Left renal cortex interstitium (tissue), 4 donors: ENCODE data around the gene TADA3. TPM values are rescaled to one million over a fixed set of nuclear protein-coding genes. Genes with fewer than 3 reads are reported as not detected.

Source experiments
- DNase-seq, 4 donors: peaks; one replicate each; pipeline ENCODE4 v3.0.0-alpha.2; 2013; ENCODE audit warnings: low read depth in 4 of 4, low spot score in 2 of 4, missing footprints in 1 of 4
- polyA plus RNA-seq, 4 donors: library from polyadenylated mRNA; unstranded; fragments of 120-200 nt; gene quantifications; one replicate each; pipeline ENCODE4 v1.2.1, GENCODE V29; 2013; ENCODE audit not compliant: insufficient read length in 4 of 4

Gene TADA3
- polyA plus RNA-seq, 4 donors: 58.7 to 85.3 (median 72.3) TPM

- DNase-seq: peak; percentile 97 to 99 (median 98)
Observed at GRCh38 chr3:9731206-9732079, 60.8 kb downstream of the TADA3 start, which contains the start of gene BRPF1. Gene BRPF1 (plus strand): TSS chr3:9731735. CDS start chr3:9734141, 2,406 bp downstream.

DNA sequence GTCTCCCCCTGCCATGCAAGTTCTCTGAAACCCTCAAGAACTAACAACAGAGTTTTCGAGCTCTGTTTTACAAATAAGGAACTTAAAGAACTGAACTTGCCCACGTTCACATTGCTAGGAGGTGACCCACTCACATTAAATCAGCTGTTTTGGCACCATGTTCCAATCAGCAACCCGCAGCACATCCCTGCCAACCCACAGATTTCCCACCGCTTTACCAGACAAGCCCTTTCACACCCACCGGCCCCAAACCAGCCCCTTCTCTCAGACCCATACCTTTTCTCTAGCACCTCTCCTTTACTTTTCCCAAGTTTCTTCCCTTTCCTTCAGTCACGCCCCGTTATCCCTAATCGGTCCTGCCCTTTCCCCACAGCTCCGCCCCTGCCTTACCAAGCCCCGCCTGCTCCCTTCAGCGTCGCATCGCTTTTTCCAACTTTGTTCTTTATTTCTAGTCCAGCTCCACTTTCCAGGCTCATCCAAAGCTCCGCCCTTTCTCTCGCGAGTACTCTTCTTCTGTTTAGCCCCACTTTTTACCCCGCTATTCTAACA lies 61.5 kb downstream of the TADA3 start:
- DNase-seq: no peak

Other genes with a start within 250 kb of the TADA3 start
- gene LHFPL4, start 238.7 kb downstream of the TADA3 start, polyA plus RNA-seq: under 1 TPM in 3 of 4 donors, not detected in 1; 0.03 to 0.13 (median 0.03) TPM
- gene MTMR14, start 143.0 kb downstream of the TADA3 start, polyA plus RNA-seq: 10 to 100 TPM; 32.4 to 36.4 (median 34.4) TPM
- gene CPNE9, start 88.6 kb downstream of the TADA3 start, polyA plus RNA-seq: under 1 TPM in 2 of 4 donors, not detected in 2; 0.14 to 0.30 TPM
- gene BRPF1, start 60.7 kb downstream of the TADA3 start, polyA plus RNA-seq: 10 to 100 TPM; 17.9 to 23.9 (median 20.9) TPM
- gene OGG1, start 42.5 kb downstream of the TADA3 start, polyA plus RNA-seq: 10 to 100 TPM; 47.5 to 82.6 (median 57.0) TPM
- 10 to 100 TPM; 16.3 to 22.7 (median 21.7) TPM for gene CAMK1, start 22.5 kb downstream of the TADA3 start, polyA plus RNA-seq
- 100 to 1,000 TPM; 113 to 161 (median 142) TPM for gene ARPC4, start 609 bp upstream of the TADA3 start, polyA plus RNA-seq
- 10 to 100 TPM; 28.2 to 96.7 (median 60.5) TPM for gene TTLL3, start 17.8 kb upstream of the TADA3 start, polyA plus RNA-seq
- gene RPUSD3, start 51.5 kb upstream of the TADA3 start, polyA plus RNA-seq: 10 to 100 TPM; 28.5 to 43.9 (median 36.5) TPM
- gene CIDEC, start 87.8 kb upstream of the TADA3 start, polyA plus RNA-seq: under 1 TPM in 2 of 4 donors, not detected in 2; 0.17 to 0.21 TPM
- 10 to 100 TPM; 41.8 to 50.7 (median 44.4) TPM for gene JAGN1, start 98.1 kb upstream of the TADA3 start, polyA plus RNA-seq
- 10 to 100 TPM; 10.3 to 20.3 (median 12.1) TPM for gene IL17RE, start 110.4 kb upstream of the TADA3 start, polyA plus RNA-seq
- 10 to 100 TPM; 37.8 to 47.6 (median 41.6) TPM for gene IL17RC, start 124.6 kb upstream of the TADA3 start, polyA plus RNA-seq
- 10 to 100 TPM; 48.8 to 80.5 (median 65.6) TPM for gene CRELD1, start 141.4 kb upstream of the TADA3 start, polyA plus RNA-seq
- 1 to 10 TPM; 2.9 to 6.6 (median 4.6) TPM for gene PRRT3, start 159.9 kb upstream of the TADA3 start, polyA plus RNA-seq
- 100 to 1,000 TPM in 1 of 4 donors, 10 to 100 TPM in 3; 78.0 to 108 (median 84.2) TPM for gene EMC3, start 194.4 kb upstream of the TADA3 start, polyA plus RNA-seq
- gene FANCD2, start 234.0 kb upstream of the TADA3 start, polyA plus RNA-seq: 10 to 100 TPM; 16.2 to 25.6 (median 20.4) TPM